Activated CD4-positive, alpha-beta T cell treated with anti-CD3 and anti-CD28 coated beads, Interleukin-2, Interleukin-6, amounts not matched to agents 100 ng/mL and 50 ng/mL, durations not matched to agents 16 hours and 8 hours (primary cell): ENCODE data around the gene TMEM242.

Source experiments
- DNase-seq: peaks from one replicate; pipeline ENCODE4 v3.0.0-alpha.2; 2020

Gene TMEM242

GRCh38 chr6:157287247-157287850, 36.0 kb downstream of the TMEM242 start:
- no peak for DNase-seq

- no peak for DNase-seq
Measured at GRCh38 chr6:157285422-157285779, 37.9 kb downstream of the TMEM242 start.

- DNase-seq: no peak
Measured at GRCh38 chr6:157284738-157285421, 38.4 kb downstream of the TMEM242 start.

GRCh38 chr6:157283900-157284737, 39.2 kb downstream of the TMEM242 start:
- no peak for DNase-seq

GRCh38 chr6:157283330-157283898, 39.9 kb downstream of the TMEM242 start:
- no peak for DNase-seq

GRCh38 chr6:157282284-157282683, 41.0 kb downstream of the TMEM242 start:
- no peak for DNase-seq

- no peak for DNase-seq
Measured at GRCh38 chr6:157281570-157281969, 41.7 kb downstream of the TMEM242 start.

GRCh38 chr6:157280947-157281346, 42.4 kb downstream of the TMEM242 start:
- DNase-seq: no peak

- DNase-seq: no peak
Measured at GRCh38 chr6:157280157-157280556, 43.2 kb downstream of the TMEM242 start.

- no peak for DNase-seq
Measured at GRCh38 chr6:157278171-157278570, 45.1 kb downstream of the TMEM242 start.

- no peak for DNase-seq
Measured at GRCh38 chr6:157276731-157277130, 46.6 kb downstream of the TMEM242 start.

GRCh38 chr6:157276134-157276532, 47.2 kb downstream of the TMEM242 start:
- no peak for DNase-seq

GRCh38 chr6:157274471-157275226, 48.7 kb downstream of the TMEM242 start:
- DNase-seq: peak; percentile 84

- DNase-seq: peak; percentile 55
Measured at GRCh38 chr6:157273756-157274470, 49.4 kb downstream of the TMEM242 start.

- DNase-seq: peak; percentile 6
Measured at GRCh38 chr6:157272866-157273755, 50.2 kb downstream of the TMEM242 start.

GRCh38 chr6:157272372-157272771, 50.9 kb downstream of the TMEM242 start:
- no peak for DNase-seq

- DNase-seq: no peak
Measured at GRCh38 chr6:157271911-157272310, 51.4 kb downstream of the TMEM242 start.

GRCh38 chr6:157271441-157271840, 51.9 kb downstream of the TMEM242 start:
- no peak for DNase-seq

- no peak for DNase-seq
Measured at GRCh38 chr6:157270916-157271315, 52.4 kb downstream of the TMEM242 start.

- no peak for DNase-seq
Measured at GRCh38 chr6:157270308-157270707, 53.0 kb downstream of the TMEM242 start.

GRCh38 chr6:157269261-157269794, 54.0 kb downstream of the TMEM242 start:
- no peak for DNase-seq
